Measurements from ENCODE around the gene DUSP10.

The DUSP10 gene

DNA sequence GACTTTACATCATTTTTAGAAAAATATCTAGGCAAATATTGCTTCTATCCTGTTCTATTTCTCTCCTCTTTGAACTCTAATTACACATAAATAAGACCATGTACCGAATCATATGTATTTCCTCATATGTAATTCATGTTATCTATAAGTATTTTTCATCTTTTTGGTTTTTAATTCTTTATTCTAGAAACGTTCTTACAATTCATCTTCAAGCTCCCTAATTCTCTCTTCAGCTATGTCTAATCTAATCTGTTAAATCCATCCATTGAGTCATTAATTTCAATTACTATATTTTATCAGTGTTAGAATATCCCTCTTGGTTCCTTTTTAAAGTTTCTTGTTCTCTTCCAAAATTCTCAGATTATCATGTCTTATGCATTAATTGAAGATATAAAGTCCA, 61.8 kb downstream of the DUSP10 start:
- intact Hi-C loops (cut with DNase I; ENCODE audit: low total_unique reads) = no loop called here
- Histone ChIP-seq H3K9me3 (no peaks in the 10 kb centered on the region), H3K27ac (no peak overlapping the region), H3K4me3 (no peak overlapping the region), H3K36me3 (no peaks in the 10 kb centered on the region), H3K4me1 (peaks cover 0 to 4% (median 3%) of the 10 kb centered on the region in 4 donors), H3K27me3 (no peaks in the 10 kb centered on the region)
- DNase-seq = no peak
- TF ChIP-seq, protein P1, sequence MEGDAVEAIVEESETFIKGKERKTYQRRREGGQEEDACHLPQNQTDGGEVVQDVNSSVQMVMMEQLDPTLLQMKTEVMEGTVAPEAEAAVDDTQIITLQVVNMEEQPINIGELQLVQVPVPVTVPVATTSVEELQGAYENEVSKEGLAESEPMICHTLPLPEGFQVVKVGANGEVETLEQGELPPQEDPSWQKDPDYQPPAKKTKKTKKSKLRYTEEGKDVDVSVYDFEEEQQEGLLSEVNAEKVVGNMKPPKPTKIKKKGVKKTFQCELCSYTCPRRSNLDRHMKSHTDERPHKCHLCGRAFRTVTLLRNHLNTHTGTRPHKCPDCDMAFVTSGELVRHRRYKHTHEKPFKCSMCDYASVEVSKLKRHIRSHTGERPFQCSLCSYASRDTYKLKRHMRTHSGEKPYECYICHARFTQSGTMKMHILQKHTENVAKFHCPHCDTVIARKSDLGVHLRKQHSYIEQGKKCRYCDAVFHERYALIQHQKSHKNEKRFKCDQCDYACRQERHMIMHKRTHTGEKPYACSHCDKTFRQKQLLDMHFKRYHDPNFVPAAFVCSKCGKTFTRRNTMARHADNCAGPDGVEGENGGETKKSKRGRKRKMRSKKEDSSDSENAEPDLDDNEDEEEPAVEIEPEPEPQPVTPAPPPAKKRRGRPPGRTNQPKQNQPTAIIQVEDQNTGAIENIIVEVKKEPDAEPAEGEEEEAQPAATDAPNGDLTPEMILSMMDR (IDR thresholded peaks at IDR 0.05) = no peak

DNA sequence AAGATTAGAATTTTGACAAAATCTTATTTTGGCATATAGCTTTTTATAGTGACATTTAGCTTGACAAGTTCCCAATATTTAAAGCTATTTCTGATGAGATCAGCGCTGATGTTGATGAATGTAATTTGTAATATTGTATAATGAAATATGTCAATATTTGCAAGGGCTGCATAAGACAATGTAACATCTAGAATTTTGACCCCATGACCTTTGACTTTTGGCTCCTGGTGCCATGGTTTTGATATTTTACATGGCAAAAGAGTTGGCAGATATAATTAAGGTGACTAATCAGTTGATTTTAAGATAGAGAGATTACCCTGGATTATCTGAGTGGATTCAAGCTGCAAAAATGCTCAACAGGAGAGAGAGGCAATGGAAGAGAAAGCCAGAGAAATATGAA, 63.9 kb downstream of the DUSP10 start:
- intact Hi-C loops (cut with DNase I; ENCODE audit: low total_unique reads) = no loop called here
- Histone ChIP-seq H3K9me3 (no peaks in the 10 kb centered on the region), H3K27ac (no peak overlapping the region), H3K4me3 (no peak overlapping the region), H3K4me1 (peaks cover 0 to 24% (median 20%) of the 10 kb centered on the region in 4 donors), H3K36me3 (no peaks in the 10 kb centered on the region), H3K27me3 (no peaks in the 10 kb centered on the region)
- DNase-seq = no peak
- TF ChIP-seq, protein P1 (IDR thresholded peaks at IDR 0.05) = no peak

DNA sequence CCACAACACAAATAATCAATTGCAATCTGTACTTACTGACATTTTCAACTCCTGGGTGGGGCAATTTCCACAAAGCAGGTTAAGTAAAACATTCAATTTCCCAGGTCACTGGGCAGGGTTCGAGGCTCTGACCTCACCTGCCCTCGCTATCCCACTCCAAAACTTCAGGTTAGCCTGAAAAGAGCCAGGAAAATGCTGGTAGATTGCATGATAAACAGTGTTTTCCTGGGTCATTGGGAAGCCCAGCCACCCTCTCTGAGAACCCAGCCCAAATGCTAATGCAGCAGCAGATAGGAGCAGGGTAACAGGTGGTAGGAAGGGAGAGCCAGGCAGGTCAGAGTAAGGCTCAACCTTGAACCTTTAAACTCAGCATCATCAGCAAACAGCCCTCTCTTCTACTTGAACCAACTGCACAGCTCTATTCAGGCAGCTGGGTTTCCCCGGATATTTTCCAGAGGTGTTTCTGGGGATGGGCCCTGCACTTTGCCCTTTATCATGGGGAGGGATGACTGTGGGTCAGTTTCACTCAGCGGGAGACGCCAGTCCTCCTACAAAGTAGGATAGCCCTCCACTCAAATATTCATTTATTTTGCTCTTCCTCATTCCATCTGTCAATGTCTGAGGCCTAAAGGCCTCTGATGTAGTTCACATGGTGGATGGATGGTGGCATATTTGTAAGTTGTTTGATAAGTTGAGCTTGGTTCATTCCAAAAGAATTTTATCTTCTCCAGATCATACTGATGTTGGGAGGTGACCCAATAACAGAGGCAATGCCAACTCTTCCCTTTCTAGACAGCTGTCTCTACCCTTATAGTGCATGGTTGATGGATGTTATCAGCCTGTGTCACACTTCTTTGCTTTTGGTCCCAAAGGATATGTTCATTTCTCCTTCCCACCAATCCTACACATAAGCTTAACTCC, 65.7 kb downstream of the DUSP10 start:
- H3K27ac ChIP-seq = no peak overlapping the region
- H3K9me3 ChIP-seq = no peaks in the 10 kb centered on the region
- intact Hi-C loops (cut with DNase I; ENCODE audit: low total_unique reads) = no loop called here
- H3K27me3 ChIP-seq = no peaks in the 10 kb centered on the region
- no peak for DNase-seq
- H3K4me3 ChIP-seq = no peak overlapping the region
- TF ChIP-seq, protein P1 (IDR thresholded peaks at IDR 0.05) = no peak
- peaks cover 0 to 42% (median 27%) of the 10 kb centered on the region in 4 donors for H3K4me1 ChIP-seq
- no peaks in the 10 kb centered on the region for H3K36me3 ChIP-seq

DNA sequence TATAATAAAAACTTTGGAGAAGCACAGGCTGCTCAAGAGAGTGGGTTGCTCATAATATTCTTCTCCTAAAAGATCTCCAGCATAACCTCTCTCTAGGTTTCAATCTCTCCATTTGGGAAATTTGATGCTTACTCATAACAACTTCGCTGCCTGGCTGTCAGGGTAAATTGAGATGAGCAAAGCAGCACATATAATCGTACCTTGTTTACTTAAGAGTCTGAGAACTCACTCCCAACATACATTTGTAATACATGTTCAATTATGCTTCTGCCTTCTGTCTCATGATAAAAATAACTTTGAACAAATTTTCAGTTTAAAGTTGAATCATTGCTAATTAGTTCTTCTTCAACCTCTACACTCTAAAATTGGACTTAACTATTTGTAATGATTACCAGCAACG, 68.9 kb downstream of the DUSP10 start:
- intact Hi-C loops (cut with DNase I; ENCODE audit: low total_unique reads) = no loop called here
- peak overlapping the region; percentile 72 to 74 for H3K27ac ChIP-seq
- TF ChIP-seq, protein P1 (IDR thresholded peaks at IDR 0.05) = no peak

DNA sequence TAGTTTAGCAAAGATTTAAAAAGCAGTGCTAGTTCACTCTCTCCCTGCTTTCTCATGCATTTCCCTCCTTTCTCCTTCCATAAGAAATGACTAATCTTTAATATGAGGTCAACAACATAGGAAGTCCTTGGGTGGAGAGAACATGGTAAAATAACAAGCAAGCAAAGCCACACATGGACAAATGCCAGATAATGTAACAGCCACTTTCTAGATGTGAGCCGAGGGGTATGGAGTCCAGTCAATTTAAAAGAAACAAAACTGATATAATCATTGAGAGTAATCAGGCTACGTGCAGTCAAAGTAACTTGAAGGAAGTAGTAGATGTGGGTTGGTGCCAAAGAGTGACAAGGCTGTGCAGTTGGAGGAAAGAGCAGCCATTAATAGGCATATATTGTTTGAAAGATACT, 69.6 kb downstream of the DUSP10 start:
- Histone ChIP-seq H3K36me3 (no peaks in the 10 kb centered on the region), H3K9me3 (no peaks in the 10 kb centered on the region), H3K27me3 (no peaks in the 10 kb centered on the region), H3K27ac (peak overlapping the region; percentile 72 to 74), H3K4me3 (no peak overlapping the region), H3K4me1 (peaks cover 0 to 42% (median 27%) of the 10 kb centered on the region in 4 donors)
- DNase-seq = no peak
- intact Hi-C loops (cut with DNase I; ENCODE audit: low total_unique reads) = no loop called here
- TF ChIP-seq, protein P1 (IDR thresholded peaks at IDR 0.05) = no peak

More for the DNA sequence above, 68.9 kb downstream of the DUSP10 start:
- H3K4me1 ChIP-seq = peaks cover 0 to 42% (median 27%) of the 10 kb centered on the region in 4 donors
- no peaks in the 10 kb centered on the region for H3K9me3 ChIP-seq
- H3K36me3 ChIP-seq = no peaks in the 10 kb centered on the region
- no peak for DNase-seq
- no peaks in the 10 kb centered on the region for H3K27me3 ChIP-seq
- H3K4me3 ChIP-seq = no peak overlapping the region
